Activated CD8-positive, alpha-beta memory T cell treated with anti-CD3 and anti-CD28 coated beads for 24 hours (primary cell): ENCODE results near the gene ADSS1.

Experiments
- DNase-seq: peaks from one replicate; pipeline ENCODE4 v3.0.0-alpha.2; 2020

The ADSS1 gene

GRCh38 chr14:104751539-104752422, 27.8 kb downstream of the ADSS1 start:
- no peak for DNase-seq

GRCh38 chr14:104752423-104752734, 28.4 kb downstream of the ADSS1 start:
- DNase-seq = no peak

- DNase-seq = peak; percentile 99
Observed at GRCh38 chr14:104752735-104753527, 28.9 kb downstream of the ADSS1 start, which contains the start of gene SIVA1. Gene SIVA1 (plus strand): TSS chr14:104753147. CDS start chr14:104753202, 55 bp downstream.

- peak; percentile 70 for DNase-seq
Observed at GRCh38 chr14:104753528-104754212, 29.6 kb downstream of the ADSS1 start.

- no peak for DNase-seq
Observed at GRCh38 chr14:104754213-104754851, 30.3 kb downstream of the ADSS1 start.

GRCh38 chr14:104755621-104756020, 31.6 kb downstream of the ADSS1 start:
- no peak for DNase-seq

- DNase-seq = no peak
Observed at GRCh38 chr14:104756477-104757237, 32.6 kb downstream of the ADSS1 start.

- no peak for DNase-seq
Observed at GRCh38 chr14:104757238-104757585, 33.2 kb downstream of the ADSS1 start.

GRCh38 chr14:104757681-104758392, 33.8 kb downstream of the ADSS1 start:
- DNase-seq = no peak

- DNase-seq = no peak
Observed at GRCh38 chr14:104758981-104759969, 35.2 kb downstream of the ADSS1 start.

GRCh38 chr14:104765517-104765916, 41.5 kb downstream of the ADSS1 start:
- no peak for DNase-seq

GRCh38 chr14:104766256-104766862, 42.3 kb downstream of the ADSS1 start:
- DNase-seq = no peak

- no peak for DNase-seq
Observed at GRCh38 chr14:104766863-104767633, 43.0 kb downstream of the ADSS1 start.

- no peak for DNase-seq
Observed at GRCh38 chr14:104767634-104767918, 43.5 kb downstream of the ADSS1 start.

- DNase-seq = peak; percentile 99
Observed at GRCh38 chr14:104768437-104769323, 44.7 kb downstream of the ADSS1 start.

GRCh38 chr14:104769324-104770071, 45.5 kb downstream of the ADSS1 start:
- DNase-seq = no peak

GRCh38 chr14:104770072-104770579, 46.1 kb downstream of the ADSS1 start:
- no peak for DNase-seq
